ENCODE results near the gene FAM124A. TPM values are rescaled to one million over a fixed set of nuclear protein-coding genes. Genes with fewer than 3 reads are reported as not detected.

Gene FAM124A
- total RNA-seq, 1 experiment from 2014 or later, result not detected

DNA sequence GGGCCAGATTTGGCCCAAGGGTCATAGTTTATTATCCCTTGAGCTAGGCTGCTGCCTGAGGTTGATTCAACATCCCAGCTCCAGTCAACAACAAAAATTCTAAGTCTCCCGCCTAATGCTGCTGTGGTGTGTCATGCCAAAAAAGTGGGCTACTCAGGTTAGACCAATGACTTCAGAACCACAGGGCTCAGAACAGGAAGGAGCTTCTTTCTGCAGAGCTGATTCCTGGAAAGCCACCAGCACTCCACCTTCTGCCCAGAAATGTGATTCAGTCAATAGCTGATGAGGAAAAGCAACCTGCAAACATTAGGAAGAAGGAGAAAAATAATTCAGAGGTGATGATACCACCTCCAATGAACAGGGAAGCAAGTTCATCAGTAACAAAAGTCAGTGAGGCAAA is 61.2 kb downstream of the FAM124A start:
- Histone ChIP-seq H3K9me3 (ENCODE audit: insufficient read depth, low read depth) (no peaks in the 10 kb centered on the region), H2AFZ (no peak overlapping the region), H4K20me1 (ENCODE audit: insufficient read depth) (no peaks in the 10 kb centered on the region), H3K9me2 (ENCODE audit: insufficient read depth) (no peaks in the 10 kb centered on the region), H3K79me2 (ENCODE audit: low read depth) (no peaks in the 10 kb centered on the region), H3F3A (ENCODE audit: insufficient read depth, low read depth) (no peaks in the 10 kb centered on the region), H3K4me1 (replicated peaks; ENCODE audit: insufficient read depth) (no peaks in the 10 kb centered on the region), H3K27ac (no peak overlapping the region), H3K4me2 (no peak overlapping the region), H3K4me3 (no peak overlapping the region), H3K36me3 (ENCODE audit: low read depth) (no peaks in the 10 kb centered on the region), H3K27me3 (ENCODE audit: insufficient read depth, low read depth) (peaks cover 72% of the 10 kb centered on the region)
- BruUV-seq (replicated peaks), result no TSS peak
- intact Hi-C loops (cut with micrococcal nuclease; ENCODE audit: unreplicated experiment), result loop anchor here (10.0 kb wide), 1 partner anchor 511 kb away; no protein-coding TSS in a partner anchor
- CTCF ChIA-PET, result no interaction called here
- no peak for DNase-seq
- no peak for TF ChIP-seq EZH2 (IDR thresholded peaks at IDR 0.05; ENCODE audit: low read depth)
- TF ChIP-seq, protein P1, sequence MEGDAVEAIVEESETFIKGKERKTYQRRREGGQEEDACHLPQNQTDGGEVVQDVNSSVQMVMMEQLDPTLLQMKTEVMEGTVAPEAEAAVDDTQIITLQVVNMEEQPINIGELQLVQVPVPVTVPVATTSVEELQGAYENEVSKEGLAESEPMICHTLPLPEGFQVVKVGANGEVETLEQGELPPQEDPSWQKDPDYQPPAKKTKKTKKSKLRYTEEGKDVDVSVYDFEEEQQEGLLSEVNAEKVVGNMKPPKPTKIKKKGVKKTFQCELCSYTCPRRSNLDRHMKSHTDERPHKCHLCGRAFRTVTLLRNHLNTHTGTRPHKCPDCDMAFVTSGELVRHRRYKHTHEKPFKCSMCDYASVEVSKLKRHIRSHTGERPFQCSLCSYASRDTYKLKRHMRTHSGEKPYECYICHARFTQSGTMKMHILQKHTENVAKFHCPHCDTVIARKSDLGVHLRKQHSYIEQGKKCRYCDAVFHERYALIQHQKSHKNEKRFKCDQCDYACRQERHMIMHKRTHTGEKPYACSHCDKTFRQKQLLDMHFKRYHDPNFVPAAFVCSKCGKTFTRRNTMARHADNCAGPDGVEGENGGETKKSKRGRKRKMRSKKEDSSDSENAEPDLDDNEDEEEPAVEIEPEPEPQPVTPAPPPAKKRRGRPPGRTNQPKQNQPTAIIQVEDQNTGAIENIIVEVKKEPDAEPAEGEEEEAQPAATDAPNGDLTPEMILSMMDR (conservative IDR thresholded peaks at IDR 0.05), result no peak
- POLR2A ChIA-PET (ENCODE audit: unreplicated experiment), result interaction anchor here (0.6 kb wide), 1 partner anchor 1338 kb away, joined by 4 read pairs; no protein-coding TSS in a partner anchor

DNA sequence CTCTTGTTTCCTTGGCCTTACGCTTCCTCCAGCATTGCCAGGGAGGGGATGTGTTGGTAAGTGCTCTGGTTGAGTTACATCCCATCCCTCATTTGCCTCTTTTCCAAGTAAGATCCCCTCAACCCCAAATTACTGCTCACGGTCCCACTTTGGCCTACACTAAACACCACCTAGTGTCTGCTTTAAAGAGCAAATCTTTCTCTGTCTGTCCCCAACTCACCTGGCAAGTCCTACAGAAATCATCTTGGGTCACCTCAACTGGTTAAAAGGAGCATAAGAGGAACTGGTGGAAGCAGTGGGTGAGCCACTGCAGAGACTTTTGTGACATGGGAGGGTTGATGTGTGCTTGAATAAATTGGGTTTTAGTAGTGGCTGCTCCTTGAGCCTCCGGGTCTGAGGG is 62.1 kb downstream of the FAM124A start:
- no peak for DNase-seq
- ChIA-PET CTCF (no interaction called here), POLR2A (ENCODE audit: unreplicated experiment) (no interaction called here)
- H3K4me2 ChIP-seq, result no peak overlapping the region
- no peaks in the 10 kb centered on the region for H3K79me2 ChIP-seq (ENCODE audit: low read depth)
- no peaks in the 10 kb centered on the region for H3K36me3 ChIP-seq (ENCODE audit: low read depth)
- no peaks in the 10 kb centered on the region for H3K4me1 ChIP-seq (replicated peaks; ENCODE audit: insufficient read depth)
- peaks cover 62% of the 10 kb centered on the region for H3K27me3 ChIP-seq (ENCODE audit: insufficient read depth, low read depth)
- TF ChIP-seq, protein P1 (conservative IDR thresholded peaks at IDR 0.05), result no peak
- no peak for TF ChIP-seq EZH2 (IDR thresholded peaks at IDR 0.05; ENCODE audit: low read depth)
- intact Hi-C loops (cut with micrococcal nuclease; ENCODE audit: unreplicated experiment), result loop anchor here (10.0 kb wide), 1 partner anchor 510 kb away; no protein-coding TSS in a partner anchor
- no peaks in the 10 kb centered on the region for H4K20me1 ChIP-seq (ENCODE audit: insufficient read depth)
- H3K4me3 ChIP-seq, result no peak overlapping the region
- no peaks in the 10 kb centered on the region for H3F3A ChIP-seq (ENCODE audit: insufficient read depth, low read depth)
- H3K9me3 ChIP-seq (ENCODE audit: insufficient read depth, low read depth), result no peaks in the 10 kb centered on the region
- no TSS peak for BruUV-seq (replicated peaks)
- H2AFZ ChIP-seq, result no peak overlapping the region
- H3K27ac ChIP-seq, result no peak overlapping the region
- no peaks in the 10 kb centered on the region for H3K9me2 ChIP-seq (ENCODE audit: insufficient read depth)

DNA sequence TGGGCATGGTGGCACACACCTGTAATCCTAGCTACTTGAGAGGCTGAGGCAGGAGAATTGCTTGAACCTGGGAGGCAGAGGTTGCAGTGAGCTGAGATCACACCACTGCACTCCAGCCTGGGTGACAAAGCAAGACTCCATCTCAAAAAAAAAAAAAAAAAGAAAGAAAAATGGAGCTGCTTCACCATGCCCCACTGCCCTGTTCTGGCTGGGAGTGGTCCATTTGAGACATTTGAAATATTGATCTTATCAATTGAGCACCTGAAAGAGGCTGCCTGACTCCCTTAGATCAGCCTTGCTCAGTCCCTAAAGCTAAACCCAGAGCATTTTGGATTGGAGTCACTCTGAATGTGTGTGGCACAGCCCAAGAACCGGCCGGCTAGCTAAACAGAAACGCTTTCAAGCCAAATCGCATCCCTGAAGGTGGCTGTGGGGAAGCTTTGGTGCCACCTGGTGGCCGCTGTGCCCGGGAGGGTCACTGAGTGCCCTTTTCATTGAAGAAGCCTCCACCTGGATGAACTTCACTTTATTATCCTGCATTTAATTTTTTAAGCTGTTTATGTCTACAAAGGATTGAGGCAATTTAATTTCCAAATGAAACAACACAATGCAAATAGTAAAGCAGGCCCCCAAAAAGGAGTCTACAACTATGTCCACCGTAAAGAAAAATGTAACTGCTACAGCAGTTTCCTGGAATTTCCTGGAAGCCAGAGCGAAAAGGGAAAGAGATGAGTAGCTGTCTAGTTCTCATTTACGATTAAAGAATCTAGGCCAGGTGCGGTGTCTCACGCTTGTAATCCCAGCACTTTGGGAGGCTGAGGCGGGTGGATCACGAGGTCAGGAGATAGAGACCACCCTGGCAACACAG is 64.2 kb downstream of the FAM124A start:
- BruUV-seq (replicated peaks), result no TSS peak
- Histone ChIP-seq H3K9me3 (ENCODE audit: insufficient read depth, low read depth) (no peaks in the 10 kb centered on the region), H3K4me2 (no peak overlapping the region), H3K4me3 (no peak overlapping the region), H3F3A (ENCODE audit: insufficient read depth, low read depth) (no peaks in the 10 kb centered on the region), H3K36me3 (ENCODE audit: low read depth) (no peaks in the 10 kb centered on the region), H3K9me2 (ENCODE audit: insufficient read depth) (no peaks in the 10 kb centered on the region), H2AFZ (no peak overlapping the region), H3K79me2 (ENCODE audit: low read depth) (no peaks in the 10 kb centered on the region), H3K4me1 (replicated peaks; ENCODE audit: insufficient read depth) (no peaks in the 10 kb centered on the region), H4K20me1 (ENCODE audit: insufficient read depth) (no peaks in the 10 kb centered on the region; the same call in 1 of the 2 replicates), H3K27ac (no peak overlapping the region), H3K27me3 (ENCODE audit: insufficient read depth, low read depth) (peaks cover 50% of the 10 kb centered on the region)
- POLR2A ChIA-PET (ENCODE audit: unreplicated experiment), result no interaction called here
- DNase-seq, result peak; percentile 39 to 70
- intact Hi-C loops (cut with micrococcal nuclease; ENCODE audit: unreplicated experiment), result loop anchor here (1.0 to 10.0 kb wide), 3 partner anchors 137 to 508 kb away; no protein-coding TSS in a partner anchor
- CTCF ChIA-PET, result interaction anchor here (0.6 to 1.9 kb wide), 8 partner anchors 8 to 841 kb away, joined by 3 to 21 read pairs (median 4); no protein-coding TSS in a partner anchor
- TF ChIP-seq, protein P1 (conservative IDR thresholded peaks at IDR 0.05), result peak; percentile 88
- no peak for TF ChIP-seq EZH2 (IDR thresholded peaks at IDR 0.05; ENCODE audit: low read depth)

Data from PC-9 (cell line).